GM19099 (cell line): Measurements from ENCODE around the gene KIAA1210.

Experiments
- POLR2A ChIP-seq: IDR thresholded peaks from 3 replicates; pipeline ENCODE4 v1.6.1; 2011; ENCODE audit warnings: low read depth; ENCODE audit not compliant: insufficient read length; ENCODE audit errors: extremely low read depth

Gene KIAA1210

GRCh38 chrX:119127650-119128049 lies at the start of gene KIAA1210:
Gene KIAA1210 (minus strand): TSS chrX:119127812. CDS start chrX:119123642, 4,170 bp downstream.
- TF ChIP-seq POLR2A: no peak

DNA sequence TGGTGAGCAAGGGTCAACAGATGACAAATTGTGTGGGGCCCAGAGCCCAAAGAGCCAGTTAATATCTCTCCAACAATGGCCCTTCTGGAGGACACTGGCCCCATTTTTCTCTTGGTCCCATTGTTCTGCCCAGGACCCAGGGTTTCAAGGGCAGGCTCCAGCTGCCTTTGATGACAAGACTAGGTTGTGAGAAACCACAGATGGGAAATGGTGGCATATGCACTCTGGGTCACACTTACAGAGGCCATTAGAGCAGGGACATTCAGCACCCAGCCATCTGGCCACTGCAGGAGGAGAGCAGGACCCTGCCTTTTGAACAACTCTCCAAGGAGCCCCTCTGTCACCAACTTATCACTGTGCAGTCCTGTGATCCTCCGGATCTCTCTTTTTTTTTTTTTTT lies 49.7 kb upstream of the KIAA1210 start:
- no peak for TF ChIP-seq POLR2A

- TF ChIP-seq POLR2A: no peak
These were observed 47.3 kb upstream of the KIAA1210 start for GRCh38 chrX:119174900-119175299.

DNA sequence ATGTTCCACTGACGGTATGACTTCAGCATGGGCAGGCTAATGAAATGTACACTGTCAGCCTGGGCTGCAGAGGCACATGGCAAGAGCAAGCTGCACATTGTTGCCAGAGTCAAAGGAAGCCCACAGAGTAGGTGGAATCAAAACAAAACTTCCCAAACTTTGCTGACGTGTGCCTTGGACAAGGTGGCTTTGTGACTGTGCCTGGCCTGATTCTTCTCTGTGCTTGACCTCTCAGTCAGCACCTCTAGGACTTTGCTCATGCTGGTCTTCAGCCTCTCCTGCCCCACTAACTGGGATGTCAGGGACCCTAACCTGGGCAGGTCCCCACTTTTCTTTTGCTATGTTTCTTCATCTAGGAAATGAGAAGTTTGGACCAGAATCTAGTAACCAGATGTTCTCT lies 40.5 kb upstream of the KIAA1210 start:
- no peak for TF ChIP-seq POLR2A

DNA sequence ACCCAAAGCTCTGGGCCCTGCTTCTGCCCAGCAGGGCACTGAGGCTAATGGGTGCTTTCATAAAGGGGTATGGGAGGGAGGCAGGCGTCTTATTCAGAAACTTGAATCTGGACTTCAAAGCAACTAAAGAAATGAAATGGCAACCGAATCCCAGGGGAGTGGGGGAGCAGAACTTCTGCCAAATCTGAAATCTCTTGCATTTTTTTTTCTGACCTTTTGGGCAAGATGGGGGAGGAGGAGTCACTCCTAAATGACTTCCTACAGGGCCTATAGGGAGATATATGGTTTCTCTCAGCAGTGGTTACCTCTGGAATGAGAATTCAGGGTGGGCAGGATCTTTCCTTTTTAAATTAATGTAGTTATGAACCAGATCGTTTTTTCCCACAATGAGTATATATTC lies 30.6 kb upstream of the KIAA1210 start:
- TF ChIP-seq POLR2A: no peak

DNA sequence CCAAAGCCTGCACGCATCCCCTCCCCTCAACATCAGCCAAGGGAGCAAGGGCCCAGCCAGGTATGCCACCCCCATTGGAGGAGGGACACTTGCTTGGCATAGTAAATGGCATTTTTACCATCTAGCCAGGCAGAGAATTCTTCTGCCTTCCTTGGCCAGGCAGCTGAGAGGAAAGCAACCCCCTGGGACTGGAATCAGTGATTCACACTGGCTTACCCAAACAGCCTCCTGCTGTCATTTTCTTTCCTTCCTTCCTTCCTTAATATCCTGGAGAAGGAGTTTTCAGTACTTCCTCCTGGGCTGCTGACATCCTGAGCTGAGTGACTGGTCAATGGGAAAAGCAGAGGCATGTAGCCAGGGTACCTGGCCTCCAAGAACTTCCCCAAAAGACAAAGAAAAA lies 28.6 kb upstream of the KIAA1210 start:
- no peak for TF ChIP-seq POLR2A

DNA sequence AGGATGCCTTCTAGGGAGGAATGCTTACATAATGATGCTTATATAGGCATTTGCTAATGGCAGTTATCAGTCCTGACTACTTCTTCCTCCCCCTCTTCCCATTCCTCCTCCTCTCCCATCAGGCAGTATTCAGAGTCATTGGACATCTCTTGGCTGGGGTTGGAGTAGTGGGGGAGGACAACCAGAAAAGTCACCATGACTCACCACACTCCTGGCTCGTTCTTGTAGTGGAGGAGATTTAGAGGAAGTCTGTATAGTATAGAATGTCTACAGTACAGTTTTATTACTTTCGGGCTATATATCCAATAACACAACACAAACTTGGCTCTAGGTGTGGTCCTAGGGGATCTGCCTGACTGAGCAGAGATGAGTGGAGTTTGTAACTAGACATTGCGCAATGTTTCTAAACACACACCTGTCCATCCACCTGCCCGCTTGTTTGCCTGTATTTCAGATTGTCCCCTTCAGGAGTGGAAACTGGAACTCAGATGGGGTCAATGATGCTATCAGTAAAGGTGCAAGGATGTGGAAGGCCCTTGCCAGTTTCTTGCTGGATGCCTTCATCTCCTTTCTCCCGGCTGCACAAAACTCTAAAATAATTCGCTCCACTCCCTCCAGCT lies 27.9 kb upstream of the KIAA1210 start:
- TF ChIP-seq POLR2A: no peak

DNA sequence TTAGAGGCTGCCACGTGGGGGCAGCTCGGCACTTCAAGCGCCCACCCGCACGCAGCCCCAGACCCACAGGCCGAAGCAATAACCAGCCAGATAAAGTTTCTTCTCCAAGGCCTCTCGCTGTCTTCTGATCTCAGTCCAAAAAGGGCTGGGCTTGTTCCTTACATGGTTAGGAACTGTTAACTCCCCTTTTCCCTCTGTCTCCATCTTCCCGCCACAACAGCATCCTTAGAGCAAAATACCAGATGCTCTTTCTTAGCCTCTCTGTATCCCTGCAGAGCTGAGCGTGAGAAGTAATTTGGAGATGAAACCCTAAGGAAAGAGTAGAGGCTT lies 23.4 kb upstream of the KIAA1210 start:
- no peak for TF ChIP-seq POLR2A

- TF ChIP-seq POLR2A: no peak
These were observed 22.8 kb upstream of the KIAA1210 start for GRCh38 chrX:119150163-119151050.

GRCh38 chrX:119147486-119147885 lies 19.9 kb upstream of the KIAA1210 start:
- TF ChIP-seq POLR2A: no peak

GRCh38 chrX:119145241-119145653 lies 17.6 kb upstream of the KIAA1210 start:
- no peak for TF ChIP-seq POLR2A

- TF ChIP-seq POLR2A: no peak
These were observed 6.9 kb upstream of the KIAA1210 start for GRCh38 chrX:119134466-119134865.

DNA sequence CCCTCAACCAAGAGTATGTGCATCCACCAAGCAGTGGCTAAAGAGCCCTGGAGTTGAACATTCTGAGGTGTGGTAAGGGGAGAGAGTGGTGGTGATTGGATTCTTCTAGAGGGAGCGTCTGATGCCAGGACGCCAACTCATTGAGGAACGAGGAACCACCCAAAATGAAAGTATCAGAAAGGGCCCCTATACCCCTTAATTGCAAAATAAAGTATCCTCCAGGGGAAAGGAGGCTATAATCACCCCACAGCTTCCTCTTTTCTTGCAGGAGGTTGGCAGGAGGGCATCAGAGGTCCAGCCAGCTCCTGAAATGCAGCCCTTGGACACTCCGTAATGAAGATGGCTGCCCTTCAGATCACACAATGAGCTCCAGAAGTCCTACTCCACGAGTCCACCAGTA lies 5.3 kb upstream of the KIAA1210 start:
- no peak for TF ChIP-seq POLR2A

DNA sequence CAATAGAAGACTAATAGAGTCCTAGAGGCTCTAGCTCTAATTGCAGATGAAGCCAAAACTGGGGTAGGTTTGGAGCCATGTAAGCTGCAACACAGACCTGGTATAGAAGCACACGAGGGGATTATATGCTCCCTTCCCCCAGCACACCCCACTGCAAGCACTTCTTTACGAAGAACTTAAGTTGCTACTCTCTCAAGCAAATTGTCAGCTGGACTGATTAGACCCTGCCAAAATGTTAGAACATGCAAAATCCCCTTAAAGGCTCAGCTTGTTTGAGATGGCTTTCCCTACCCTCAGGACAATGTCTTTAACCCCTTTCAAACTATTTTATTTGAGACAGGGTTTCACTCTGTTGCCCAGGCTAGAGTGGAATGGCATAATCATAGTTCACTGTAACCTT lies 4.7 kb upstream of the KIAA1210 start:
- no peak for TF ChIP-seq POLR2A

- no peak for TF ChIP-seq POLR2A
These were observed 3.3 kb upstream of the KIAA1210 start for GRCh38 chrX:119130911-119131310.

GRCh38 chrX:119121341-119121740 lies 6.3 kb downstream of the KIAA1210 start:
- no peak for TF ChIP-seq POLR2A

DNA sequence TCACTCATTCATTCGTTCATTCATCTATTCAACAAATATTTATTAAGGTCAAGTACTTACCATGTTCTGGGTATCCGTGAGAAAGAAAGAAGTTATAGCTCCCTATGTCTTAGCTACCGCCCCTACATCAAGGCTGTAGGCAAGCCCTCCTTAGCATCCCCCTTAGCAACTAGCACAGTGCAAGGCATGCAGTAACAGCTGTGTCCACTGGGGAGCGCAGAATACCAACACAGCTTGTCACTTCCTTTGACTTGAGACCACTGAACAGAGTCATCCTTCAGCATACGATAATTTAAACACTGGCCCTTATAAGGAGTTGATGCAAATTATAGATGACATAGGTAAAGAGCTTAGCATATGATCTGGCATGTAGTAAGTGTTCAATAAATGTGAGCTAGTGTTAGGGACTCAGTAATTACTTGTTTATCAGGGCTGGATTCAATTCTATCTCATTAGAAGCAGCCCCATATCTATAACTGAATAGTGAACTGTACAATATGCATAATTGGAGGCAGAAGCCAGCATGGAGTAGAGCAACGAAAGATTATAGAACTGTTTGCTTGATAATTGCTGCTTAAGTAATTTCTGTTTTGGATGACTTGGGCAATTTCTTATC lies 8.7 kb downstream of the KIAA1210 start:
- TF ChIP-seq POLR2A: no peak

DNA sequence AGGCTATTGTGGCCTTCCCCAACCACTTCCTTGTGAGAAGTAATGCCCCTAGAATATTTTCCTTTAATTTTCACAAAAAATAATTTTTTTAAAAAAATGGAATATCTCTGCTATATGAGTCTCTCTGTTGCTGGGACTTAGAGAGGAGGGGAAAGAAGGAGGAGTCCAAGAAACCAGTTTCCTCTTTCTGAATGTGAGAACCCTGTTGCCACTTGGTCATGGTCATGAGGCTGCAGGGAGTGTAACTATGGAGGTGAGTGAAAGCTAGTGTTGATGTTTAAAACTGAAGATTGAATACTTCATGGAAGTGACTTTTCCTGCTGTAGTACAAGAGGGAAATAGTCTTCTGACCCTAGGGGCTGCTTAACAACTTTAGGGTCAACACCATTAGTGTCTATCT lies 20.4 kb downstream of the KIAA1210 start:
- TF ChIP-seq POLR2A: no peak
